Measurements from ENCODE around the gene WHAMM. TPM values are rescaled to one million over a fixed set of nuclear protein-coding genes. Genes with fewer than 3 reads are reported as not detected.

The WHAMM gene
- total RNA-seq, 1 experiment from 2014 or later = 7.2 TPM

DNA sequence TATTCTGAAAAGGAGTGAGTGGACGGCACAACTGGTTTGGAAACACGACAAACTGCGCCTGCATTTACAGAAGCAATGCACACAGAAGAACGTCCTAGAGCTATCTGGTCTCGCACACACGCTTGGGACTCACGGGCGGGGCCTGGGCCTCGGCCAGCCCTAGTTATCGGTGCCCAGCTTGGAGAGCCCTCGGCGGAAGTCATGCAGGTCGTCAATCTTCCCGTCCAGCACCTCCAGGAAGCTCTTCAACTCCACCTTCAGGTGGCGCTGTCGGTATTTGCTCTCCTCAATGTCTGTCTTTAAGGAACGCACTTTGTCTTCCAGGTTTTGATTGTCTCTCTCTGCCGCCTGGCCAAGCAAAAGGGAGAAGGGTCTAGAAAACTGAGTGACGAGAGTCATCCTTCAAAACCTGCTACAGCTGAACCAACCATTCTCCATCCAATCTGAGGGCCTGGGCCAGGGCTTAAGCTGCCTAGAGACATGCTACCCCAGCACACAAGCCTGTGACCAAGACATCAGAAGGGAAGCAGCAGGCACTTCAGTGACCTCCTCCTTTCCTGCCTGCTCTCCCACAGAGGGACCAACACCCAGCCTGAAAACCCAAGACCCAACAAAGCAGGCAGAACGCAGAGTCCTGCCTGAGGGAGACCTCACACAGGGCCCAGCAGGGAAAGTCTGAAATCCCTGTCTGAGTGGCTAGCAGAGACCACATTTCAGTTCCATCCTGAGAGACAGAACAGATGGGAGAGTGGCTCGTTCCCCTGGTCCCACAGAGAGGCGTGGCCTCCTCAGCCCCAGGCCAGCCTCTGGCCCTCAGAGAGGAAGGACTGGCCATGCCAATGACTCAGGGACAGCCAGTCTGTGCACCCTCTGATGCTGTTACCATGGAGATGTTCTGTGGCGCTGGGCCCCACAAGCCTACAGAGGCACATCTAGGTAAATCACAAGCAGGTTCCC, 40.4 kb downstream of the WHAMM start:
- Histone ChIP-seq H3K79me2 (ENCODE audit: low read length) (peaks cover 3% of the 10 kb centered on the region), H3K4me1 (ENCODE audit: low read length) (peaks cover 65% of the 10 kb centered on the region), H3K9me2 (replicated peaks; ENCODE audit: insufficient read depth, low read length) (no peaks in the 10 kb centered on the region), H3K27ac (ENCODE audit: low read length) (peak overlapping the region; percentile 91), H3K27me3 (ENCODE audit: low read length) (no peaks in the 10 kb centered on the region), H2AFZ (ENCODE audit: low read length) (peak overlapping the region; percentile 83), H4K20me1 (ENCODE audit: insufficient read depth, low read depth, low read length) (no peaks in the 10 kb centered on the region), H3K36me3 (ENCODE audit: insufficient read depth, low read length) (no peaks in the 10 kb centered on the region), H3K4me2 (ENCODE audit: low read depth, low read length, poor library complexity, severe bottlenecking) (peak overlapping the region; percentile 72), H3K9me3 (ENCODE audit: low read length) (no peaks in the 10 kb centered on the region), H3K4me3 (ENCODE audit: low read length) (peak overlapping the region; percentile 49), H3K9ac (ENCODE audit: low read length) (peak overlapping the region; percentile 68)
- DNase-seq = peak; percentile 94

DNA sequence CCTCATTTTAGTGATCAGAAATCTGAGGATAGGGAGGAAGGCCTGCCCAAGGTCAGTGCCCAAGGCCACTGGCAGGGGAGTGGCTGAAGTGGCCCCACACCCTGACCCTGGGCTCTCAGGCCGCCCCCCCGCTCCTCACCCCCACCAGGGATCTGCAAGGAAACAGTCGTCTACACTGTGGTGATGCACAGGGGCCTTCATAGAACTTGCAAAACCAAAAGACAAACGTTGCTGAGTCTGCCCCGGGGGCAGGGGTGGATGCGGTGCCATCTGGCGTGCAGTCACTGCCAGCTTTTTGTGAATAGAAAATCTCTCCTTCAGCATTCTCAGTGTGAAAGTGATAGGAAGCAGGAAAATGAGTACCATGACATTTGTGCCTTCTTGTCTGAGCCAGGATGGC, 41.3 kb downstream of the WHAMM start:
- H3K27me3 ChIP-seq (ENCODE audit: low read length) = no peaks in the 10 kb centered on the region
- H3K36me3 ChIP-seq (ENCODE audit: insufficient read depth, low read length) = no peaks in the 10 kb centered on the region
- no peaks in the 10 kb centered on the region for H3K9me2 ChIP-seq (replicated peaks; ENCODE audit: insufficient read depth, low read length)
- H3K9me3 ChIP-seq (ENCODE audit: low read length) = no peaks in the 10 kb centered on the region
- H3K27ac ChIP-seq (ENCODE audit: low read length) = peak overlapping the region; percentile 91
- peak overlapping the region; percentile 72 for H3K4me2 ChIP-seq (ENCODE audit: low read depth, low read length, poor library complexity, severe bottlenecking)
- peak overlapping the region; percentile 18; the same call in 1 of the 2 replicates for H2AFZ ChIP-seq (ENCODE audit: low read length)
- DNase-seq = no peak
- H3K4me3 ChIP-seq (ENCODE audit: low read length) = peak overlapping the region; percentile 49; the same call in 1 of the 2 replicates
- H4K20me1 ChIP-seq (ENCODE audit: insufficient read depth, low read depth, low read length) = no peaks in the 10 kb centered on the region
- H3K79me2 ChIP-seq (ENCODE audit: low read length) = peaks cover 3% of the 10 kb centered on the region
- H3K9ac ChIP-seq (ENCODE audit: low read length) = peak overlapping the region; percentile 68
- peaks cover 62% of the 10 kb centered on the region for H3K4me1 ChIP-seq (ENCODE audit: low read length)

DNA sequence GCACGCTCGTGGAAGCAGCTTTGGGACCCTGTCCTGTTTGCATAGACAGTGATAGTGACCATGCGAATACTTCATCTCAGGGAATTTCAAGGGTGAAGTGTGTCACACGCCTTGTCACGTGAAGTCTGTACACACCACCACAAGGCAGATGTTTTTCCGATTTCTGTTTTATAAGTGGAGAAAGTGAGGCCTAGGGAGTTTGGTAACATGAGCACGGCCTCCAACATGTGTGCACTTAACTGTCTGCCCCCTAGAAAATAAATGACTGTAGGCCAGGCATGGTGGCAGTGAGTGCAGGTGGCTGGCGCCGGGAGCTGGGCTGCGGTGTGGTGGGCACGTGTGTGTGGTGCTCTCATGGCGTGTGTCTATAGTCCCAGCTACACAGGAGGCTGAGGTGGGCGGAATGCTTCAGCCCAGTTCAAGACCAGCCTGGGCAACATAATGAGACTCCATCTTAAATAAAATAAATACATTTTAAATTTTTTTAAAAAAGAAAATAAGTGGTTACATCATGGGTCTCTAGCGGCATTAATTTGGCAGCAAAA, 42.0 kb downstream of the WHAMM start:
- Histone ChIP-seq H3K27ac (ENCODE audit: low read length) (peak overlapping the region; percentile 91), H2AFZ (ENCODE audit: low read length) (0 out of 2 replicates have a peak overlapping the region, but pooled peaks have one; percentile 18), H3K79me2 (ENCODE audit: low read length) (peaks cover 3% of the 10 kb centered on the region), H3K36me3 (ENCODE audit: insufficient read depth, low read length) (no peaks in the 10 kb centered on the region), H4K20me1 (ENCODE audit: insufficient read depth, low read depth, low read length) (no peaks in the 10 kb centered on the region), H3K4me1 (ENCODE audit: low read length) (peaks cover 60% of the 10 kb centered on the region), H3K9me3 (ENCODE audit: low read length) (no peaks in the 10 kb centered on the region), H3K9ac (ENCODE audit: low read length) (peak overlapping the region; percentile 72), H3K9me2 (replicated peaks; ENCODE audit: insufficient read depth, low read length) (no peaks in the 10 kb centered on the region), H3K4me2 (ENCODE audit: low read depth, low read length, poor library complexity, severe bottlenecking) (peak overlapping the region; percentile 72), H3K4me3 (ENCODE audit: low read length) (peak overlapping the region; percentile 41; the same call in 1 of the 2 replicates), H3K27me3 (ENCODE audit: low read length) (no peaks in the 10 kb centered on the region)
- no peak for DNase-seq

GRCh38 chr15:82851981-82852511, 42.6 kb downstream of the WHAMM start:
- peak overlapping the region; percentile 59 for H3K4me3 ChIP-seq (ENCODE audit: low read length)
- peaks cover 3% of the 10 kb centered on the region for H3K79me2 ChIP-seq (ENCODE audit: low read length)
- H4K20me1 ChIP-seq (ENCODE audit: insufficient read depth, low read depth, low read length) = no peaks in the 10 kb centered on the region
- H3K9ac ChIP-seq (ENCODE audit: low read length) = peak overlapping the region; percentile 72
- H3K4me2 ChIP-seq (ENCODE audit: low read depth, low read length, poor library complexity, severe bottlenecking) = peak overlapping the region; percentile 72
- no peaks in the 10 kb centered on the region for H3K9me3 ChIP-seq (ENCODE audit: low read length)
- peak; percentile 67 for DNase-seq
- no peaks in the 10 kb centered on the region for H3K27me3 ChIP-seq (ENCODE audit: low read length)
- no peaks in the 10 kb centered on the region for H3K36me3 ChIP-seq (ENCODE audit: insufficient read depth, low read length)
- peak overlapping the region; percentile 97 for H2AFZ ChIP-seq (ENCODE audit: low read length)
- H3K27ac ChIP-seq (ENCODE audit: low read length) = peak overlapping the region; percentile 91
- no peaks in the 10 kb centered on the region for H3K9me2 ChIP-seq (replicated peaks; ENCODE audit: insufficient read depth, low read length)
- peaks cover 59% of the 10 kb centered on the region for H3K4me1 ChIP-seq (ENCODE audit: low read length)

DNA sequence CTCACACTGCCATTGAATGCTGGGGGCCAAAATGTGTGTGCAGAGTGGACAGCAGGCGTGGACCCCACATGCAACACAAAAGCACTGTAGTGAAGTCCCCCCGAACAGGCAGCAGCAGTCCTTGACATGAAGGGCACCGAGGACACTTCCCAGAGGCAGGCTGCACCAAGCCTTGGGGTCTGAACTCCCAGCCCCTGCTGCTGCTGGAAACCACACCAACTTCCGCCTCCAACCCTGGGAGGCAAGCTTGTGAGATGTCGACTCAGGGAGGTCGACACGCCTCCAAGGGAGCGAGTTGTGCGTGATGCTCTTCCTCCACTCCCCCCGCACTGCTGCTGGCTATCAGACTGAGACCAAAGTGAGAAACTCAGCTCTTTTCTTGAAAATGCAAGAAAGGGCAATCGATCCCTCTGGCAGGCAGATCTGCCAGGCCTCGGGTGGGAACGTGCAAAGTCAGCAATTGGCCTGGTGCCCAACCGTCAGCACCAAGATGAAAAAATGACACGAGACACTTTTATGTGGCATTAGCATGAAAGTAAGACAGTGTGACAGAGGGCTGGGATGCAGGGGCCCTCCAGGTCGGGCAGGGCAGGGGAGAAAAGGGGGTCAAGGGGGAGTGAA, 43.6 kb downstream of the WHAMM start:
- no peaks in the 10 kb centered on the region for H3K9me2 ChIP-seq (replicated peaks; ENCODE audit: insufficient read depth, low read length)
- no peaks in the 10 kb centered on the region for H3K9me3 ChIP-seq (ENCODE audit: low read length)
- no peaks in the 10 kb centered on the region for H4K20me1 ChIP-seq (ENCODE audit: insufficient read depth, low read depth, low read length)
- H3K4me2 ChIP-seq (ENCODE audit: low read depth, low read length, poor library complexity, severe bottlenecking) = peak overlapping the region; percentile 72
- H3K36me3 ChIP-seq (ENCODE audit: insufficient read depth, low read length) = no peaks in the 10 kb centered on the region
- H3K27me3 ChIP-seq (ENCODE audit: low read length) = no peaks in the 10 kb centered on the region
- peaks cover 59% of the 10 kb centered on the region for H3K4me1 ChIP-seq (ENCODE audit: low read length)
- H3K27ac ChIP-seq (ENCODE audit: low read length) = peak overlapping the region; percentile 91
- no peak for DNase-seq
- H3K9ac ChIP-seq (ENCODE audit: low read length) = peak overlapping the region; percentile 72
- peak overlapping the region; percentile 97; the same call in 1 of the 2 replicates for H2AFZ ChIP-seq (ENCODE audit: low read length)
- H3K79me2 ChIP-seq (ENCODE audit: low read length) = peaks cover 3% of the 10 kb centered on the region
- no peak overlapping the region for H3K4me3 ChIP-seq (ENCODE audit: low read length)

GRCh38 chr15:82854554-82854953, 45.1 kb downstream of the WHAMM start:
- no peak overlapping the region for H3K9ac ChIP-seq (ENCODE audit: low read length)
- no peaks in the 10 kb centered on the region for H3K36me3 ChIP-seq (ENCODE audit: insufficient read depth, low read length)
- DNase-seq = no peak
- peaks cover 3% of the 10 kb centered on the region for H3K79me2 ChIP-seq (ENCODE audit: low read length)
- H3K9me2 ChIP-seq (replicated peaks; ENCODE audit: insufficient read depth, low read length) = no peaks in the 10 kb centered on the region
- H3K9me3 ChIP-seq (ENCODE audit: low read length) = no peaks in the 10 kb centered on the region
- H3K4me2 ChIP-seq (ENCODE audit: low read depth, low read length, poor library complexity, severe bottlenecking) = no peak overlapping the region
- H4K20me1 ChIP-seq (ENCODE audit: insufficient read depth, low read depth, low read length) = no peaks in the 10 kb centered on the region
- no peak overlapping the region for H3K4me3 ChIP-seq (ENCODE audit: low read length)
- H3K27me3 ChIP-seq (ENCODE audit: low read length) = no peaks in the 10 kb centered on the region
- H3K4me1 ChIP-seq (ENCODE audit: low read length) = peaks cover 54% of the 10 kb centered on the region
- no peak overlapping the region for H3K27ac ChIP-seq (ENCODE audit: low read length)
- H2AFZ ChIP-seq (ENCODE audit: low read length) = no peak overlapping the region

DNA sequence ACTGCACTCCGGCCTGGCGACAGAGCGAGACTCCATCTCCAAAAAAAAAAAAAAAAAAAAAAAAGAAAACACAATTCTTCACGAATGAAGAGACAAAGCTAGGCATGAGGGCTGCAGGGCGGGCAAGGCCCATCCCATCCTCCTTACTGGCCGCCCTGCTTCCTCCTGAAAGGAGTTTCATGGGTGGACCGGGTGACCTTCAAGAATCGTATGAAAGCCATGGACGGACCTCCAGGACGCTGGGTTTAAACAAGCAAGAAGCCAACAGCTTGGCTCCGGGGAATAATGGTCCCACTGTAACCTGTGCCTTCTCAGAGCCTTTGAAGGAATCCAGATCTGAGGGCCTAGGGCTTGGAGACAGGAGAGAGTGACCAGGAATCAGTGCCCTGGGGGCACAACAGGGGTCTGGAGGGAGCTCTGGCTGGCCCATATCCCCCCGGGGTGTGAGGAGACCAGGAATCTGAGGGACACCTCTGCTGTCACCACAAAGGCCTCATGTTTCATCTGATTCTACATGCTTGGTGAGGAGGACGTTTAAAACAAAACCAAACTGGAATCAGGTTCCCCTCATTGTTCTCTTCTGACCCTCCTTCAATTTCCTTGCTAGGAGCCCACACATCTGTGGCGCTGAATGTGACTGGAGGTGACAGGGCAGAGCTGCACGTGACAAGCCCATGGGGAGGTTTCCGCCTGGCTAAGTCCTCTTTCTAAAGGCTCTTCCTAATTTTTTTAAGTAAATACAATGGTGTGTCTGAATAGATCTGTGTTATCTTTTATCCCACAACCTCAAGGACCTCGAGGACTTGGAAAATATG, 46.1 kb downstream of the WHAMM start:
- Histone ChIP-seq H3K4me3 (ENCODE audit: low read length) (no peak overlapping the region), H3K4me2 (ENCODE audit: low read depth, low read length, poor library complexity, severe bottlenecking) (peak overlapping the region; percentile 46)

More for the DNA sequence above, 46.1 kb downstream of the WHAMM start:
- H3K9ac ChIP-seq (ENCODE audit: low read length) = peak overlapping the region; percentile 43
- H3K27ac ChIP-seq (ENCODE audit: low read length) = 0 out of 2 replicates have a peak overlapping the region, but pooled peaks have one; percentile 35
- no peaks in the 10 kb centered on the region for H3K9me3 ChIP-seq (ENCODE audit: low read length)
- no peaks in the 10 kb centered on the region for H3K36me3 ChIP-seq (ENCODE audit: insufficient read depth, low read length)
- H2AFZ ChIP-seq (ENCODE audit: low read length) = peak overlapping the region; percentile 45
- H3K79me2 ChIP-seq (ENCODE audit: low read length) = peaks cover 3% of the 10 kb centered on the region
- peaks cover 44% of the 10 kb centered on the region for H3K4me1 ChIP-seq (ENCODE audit: low read length)
- no peaks in the 10 kb centered on the region for H3K27me3 ChIP-seq (ENCODE audit: low read length)
- no peaks in the 10 kb centered on the region for H4K20me1 ChIP-seq (ENCODE audit: insufficient read depth, low read depth, low read length)
- DNase-seq = peak; percentile 53
- H3K9me2 ChIP-seq (replicated peaks; ENCODE audit: insufficient read depth, low read length) = no peaks in the 10 kb centered on the region

Data from Karpas-422 (cell line).